Breast epithelium (tissue), 4 donors: ENCODE data around the gene MON1B. TPM values are rescaled to one million over a fixed set of nuclear protein-coding genes. Genes with fewer than 3 reads are reported as not detected.
"Not testable (repeated sequence)": the region's sequence is repeated elsewhere in the genome, so short reads cannot be mapped to it uniquely, and the experiment has no call there.

ENCODE experiments used
- DNase-seq, 2 donors: peaks; one replicate each; pipeline ENCODE4 v3.0.0-alpha.2; 2019; ENCODE audit warnings: low spot score in 2 of 2
- H3K27ac ChIP-seq, 2 donors: fragments of 200-600 bp; sonication (generic) in 1 of 2; one replicate each; pipeline ENCODE4 v1.5.1; 2016 to 2019; ENCODE audit warnings: mild to moderate bottlenecking in 1 of 2
- H3K27me3 ChIP-seq, 2 donors: fragments of 200-600 bp; sonication (generic) in 1 of 2; one replicate each; pipeline versions ENCODE4 v1.5.1 to v1.6.0; 2017 to 2019; ENCODE audit warnings: control low read depth in 1 of 2, mild to moderate bottlenecking in 1 of 2
- H3K36me3 ChIP-seq: fragments of 200-600 bp; one replicate; pipeline ENCODE4 v1.5.1; 2019
- H3K4me1 ChIP-seq, 2 donors: fragments of 200-600 bp; sonication (generic); one replicate each; pipeline ENCODE4 v1.5.1; 2016 to 2019; ENCODE audit warnings: control low read depth in 1 of 2
- H3K4me3 ChIP-seq, 3 donors: fragments of 200-600 bp; sonication (generic); 1 replicate in 2 of 3; 2 replicates in 1 of 3; pipeline ENCODE4 v1.5.1; 2016 to 2019; ENCODE audit warnings: mild to moderate bottlenecking in 3 of 3, moderate library complexity in 2 of 3
- H3K9me3 ChIP-seq, 2 donors: fragments of 200-600 bp; sonication (generic) in 1 of 2; one replicate each; pipeline ENCODE4 v1.5.1; 2016 to 2019; ENCODE audit warnings: control low read depth in 1 of 2
- POLR2A ChIP-seq: fragments of 450-650 bp; IDR thresholded peaks from one replicate; pipeline ENCODE4 v1.6.1; 2016; ENCODE audit warnings: antibody characterized with exemption, mild to moderate bottlenecking, moderate library complexity
- POLR2AphosphoS5 ChIP-seq, 3 donors: sonication (generic); formaldehyde crosslinking; IDR thresholded peaks; one replicate each; pipeline ENCODE4 v1.6.1; 2017; ENCODE audit warnings: antibody characterized with exemption in 3 of 3
- intact Hi-C: fragments of 100-400 bp; cut with DNase I; formaldehyde crosslinking; loops from one replicate; pipeline ENCODE4 v1.15.1; 2023; ENCODE audit warnings: low total_unique reads
- total RNA-seq, 3 donors: library from RNA; depleted of rRNA; stranded (reverse); fragments of >200 nt; gene quantifications; one replicate each; pipeline ENCODE4 v1.1.0, GENCODE V29; 2016
- TF ChIP-seq, protein P1 (sequence below), 3 donors: fragments of 450-650 bp; IDR thresholded peaks; one replicate each; pipeline ENCODE4 v1.5.1; 2016 to 2017; ENCODE audit warnings: antibody characterized with exemption in 3 of 3, mild to moderate bottlenecking in 3 of 3, moderate library complexity in 3 of 3

MON1B gene
- total RNA-seq, 3 donors from 2014 or later = 21.6 to 26.6 (median 22.5) TPM

DNA sequence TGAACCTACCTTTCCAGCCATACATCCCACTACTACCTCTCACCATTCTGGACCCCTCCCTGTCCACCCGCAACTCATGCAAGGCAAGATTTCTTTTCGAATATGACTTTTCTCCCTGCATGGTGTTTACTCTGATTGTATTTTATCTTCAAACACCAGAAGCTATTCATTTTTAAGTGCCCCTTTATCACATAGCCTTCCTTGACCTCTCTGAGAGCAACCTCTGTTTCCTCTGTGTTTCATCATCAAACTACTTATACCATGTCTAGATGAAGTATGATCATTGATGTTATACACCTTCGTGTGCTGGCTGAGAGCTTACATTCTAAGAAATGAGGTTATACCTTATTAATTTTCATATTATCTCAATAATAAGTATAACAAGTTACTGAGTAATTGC, 40.1 kb downstream of the MON1B start:
- no peaks in the 10 kb centered on the region for H3K4me1 ChIP-seq
- H3K27me3 ChIP-seq = peaks cover 0 to 3% of the 10 kb centered on the region in 2 donors
- intact Hi-C loops = no loop called here
- no peaks in the 10 kb centered on the region for H3K9me3 ChIP-seq
- TF ChIP-seq POLR2A = no peak
- TF ChIP-seq POLR2AphosphoS5 (IDR thresholded peaks at IDR 0.05) = no peak
- TF ChIP-seq, protein P1, sequence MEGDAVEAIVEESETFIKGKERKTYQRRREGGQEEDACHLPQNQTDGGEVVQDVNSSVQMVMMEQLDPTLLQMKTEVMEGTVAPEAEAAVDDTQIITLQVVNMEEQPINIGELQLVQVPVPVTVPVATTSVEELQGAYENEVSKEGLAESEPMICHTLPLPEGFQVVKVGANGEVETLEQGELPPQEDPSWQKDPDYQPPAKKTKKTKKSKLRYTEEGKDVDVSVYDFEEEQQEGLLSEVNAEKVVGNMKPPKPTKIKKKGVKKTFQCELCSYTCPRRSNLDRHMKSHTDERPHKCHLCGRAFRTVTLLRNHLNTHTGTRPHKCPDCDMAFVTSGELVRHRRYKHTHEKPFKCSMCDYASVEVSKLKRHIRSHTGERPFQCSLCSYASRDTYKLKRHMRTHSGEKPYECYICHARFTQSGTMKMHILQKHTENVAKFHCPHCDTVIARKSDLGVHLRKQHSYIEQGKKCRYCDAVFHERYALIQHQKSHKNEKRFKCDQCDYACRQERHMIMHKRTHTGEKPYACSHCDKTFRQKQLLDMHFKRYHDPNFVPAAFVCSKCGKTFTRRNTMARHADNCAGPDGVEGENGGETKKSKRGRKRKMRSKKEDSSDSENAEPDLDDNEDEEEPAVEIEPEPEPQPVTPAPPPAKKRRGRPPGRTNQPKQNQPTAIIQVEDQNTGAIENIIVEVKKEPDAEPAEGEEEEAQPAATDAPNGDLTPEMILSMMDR (IDR thresholded peaks at IDR 0.05) = no peak
- H3K27ac ChIP-seq = no peak overlapping the region
- no peaks in the 10 kb centered on the region for H3K36me3 ChIP-seq
- H3K4me3 ChIP-seq = no peak overlapping the region
- no peak for DNase-seq

DNA sequence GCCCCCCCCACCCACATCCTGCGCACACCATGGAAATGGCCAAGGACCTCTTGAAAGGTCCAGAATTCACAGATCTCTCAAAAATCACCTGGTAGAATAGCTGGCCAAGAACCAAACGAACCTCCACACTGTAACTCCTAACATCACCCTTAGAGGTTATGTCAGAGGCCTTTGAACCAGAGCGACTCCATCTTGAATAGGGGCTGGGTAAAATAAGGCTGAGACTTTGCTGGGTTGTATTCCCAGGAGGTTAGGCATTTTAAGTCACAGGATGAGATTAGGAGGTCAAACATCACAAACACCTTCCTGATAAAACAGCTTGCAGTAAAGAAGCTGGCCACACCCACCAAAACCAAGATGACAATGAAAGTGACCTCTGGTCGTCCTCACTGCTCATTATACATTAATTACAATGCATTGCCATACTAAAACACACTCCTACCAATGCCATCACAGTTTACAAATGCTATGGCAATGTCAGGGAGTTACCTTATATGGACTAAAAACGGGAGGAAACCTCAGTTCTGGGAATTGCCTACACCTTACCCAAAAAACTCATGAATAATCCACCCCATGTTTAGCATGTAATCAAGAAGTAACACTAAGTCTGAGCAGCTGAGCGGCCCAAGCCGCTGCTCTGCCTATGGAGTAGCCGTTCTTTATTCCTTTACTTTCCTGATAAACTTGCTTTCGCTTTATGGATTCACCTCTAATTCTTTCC, 43.0 kb downstream of the MON1B start:
- intact Hi-C loops = no loop called here
- H3K27me3 ChIP-seq = peaks cover 0 to 3% of the 10 kb centered on the region in 2 donors
- DNase-seq = no peak
- no peaks in the 10 kb centered on the region for H3K4me1 ChIP-seq
- no peaks in the 10 kb centered on the region for H3K36me3 ChIP-seq
- H3K27ac ChIP-seq = no peak overlapping the region
- H3K4me3 ChIP-seq = no peak overlapping the region
- no peaks in the 10 kb centered on the region for H3K9me3 ChIP-seq
- no peak for TF ChIP-seq POLR2A
- TF ChIP-seq POLR2AphosphoS5 (IDR thresholded peaks at IDR 0.05) = no peak
- TF ChIP-seq, protein P1 (IDR thresholded peaks at IDR 0.05) = no peak

DNA sequence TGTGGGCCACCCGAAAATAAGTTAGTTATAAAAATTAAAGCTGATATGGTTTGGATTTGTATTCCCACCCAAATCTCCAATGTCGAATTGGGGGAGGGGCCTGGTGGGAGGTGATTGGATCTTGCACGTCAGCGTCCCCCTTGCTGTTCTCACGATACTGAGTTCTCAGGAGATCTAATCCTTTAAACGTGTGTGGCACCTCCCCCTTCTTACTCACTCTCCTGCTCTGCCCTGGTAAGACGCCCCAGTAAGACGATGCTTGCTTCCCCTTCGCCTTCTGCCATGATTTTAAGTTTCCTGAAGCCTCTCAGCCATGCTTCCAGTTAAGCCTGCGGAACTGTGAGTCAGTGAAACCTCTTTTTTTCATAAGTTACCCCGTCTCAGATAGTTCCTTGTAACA, 43.6 kb downstream of the MON1B start:
- no peaks in the 10 kb centered on the region for H3K36me3 ChIP-seq
- no peak overlapping the region for H3K27ac ChIP-seq
- no peak overlapping the region for H3K4me3 ChIP-seq
- intact Hi-C loops = loop anchor here (5.0 kb wide), 1 partner anchor 348 kb away; no protein-coding TSS in a partner anchor
- H3K4me1 ChIP-seq = no peaks in the 10 kb centered on the region
- DNase-seq = no peak
- H3K9me3 ChIP-seq = no peaks in the 10 kb centered on the region
- H3K27me3 ChIP-seq = peaks cover 0 to 3% of the 10 kb centered on the region in 2 donors
- TF ChIP-seq POLR2AphosphoS5 (IDR thresholded peaks at IDR 0.05) (no peak), POLR2A (no peak)
- TF ChIP-seq, protein P1 (IDR thresholded peaks at IDR 0.05) = no peak

DNA sequence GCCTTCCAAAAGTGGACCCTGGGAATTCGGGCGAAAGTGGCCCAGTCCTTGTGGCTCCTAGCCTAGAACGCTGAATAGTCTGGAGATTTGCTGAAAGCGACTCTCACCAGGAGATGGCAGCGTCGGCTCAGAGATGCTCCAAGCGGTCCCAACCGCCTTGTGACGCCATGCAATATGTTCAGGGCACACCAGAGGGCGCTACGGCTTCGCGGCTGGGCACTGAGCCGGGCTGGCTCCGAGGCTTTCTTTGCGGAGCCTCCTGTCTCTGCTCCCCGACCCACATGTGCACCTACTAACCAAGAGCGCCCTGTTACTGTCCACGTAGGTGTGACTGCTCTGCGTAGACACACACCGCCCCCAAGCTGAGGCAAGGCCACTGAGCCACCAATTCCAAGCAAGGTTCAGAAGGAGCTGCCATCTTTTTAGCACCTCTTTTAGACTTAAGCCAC, 45.1 kb downstream of the MON1B start:
- intact Hi-C loops = loop anchor here (5.0 kb wide), 1 partner anchor 346 kb away; no protein-coding TSS in a partner anchor
- TF ChIP-seq, protein P1 (IDR thresholded peaks at IDR 0.05) = peak; percentile 97 to 100 (median 100)
- TF ChIP-seq POLR2AphosphoS5 (IDR thresholded peaks at IDR 0.05) (peak in 2 of 3 donors; percentile 31 to 66), POLR2A (no peak)
- H3K4me3 ChIP-seq = peak overlapping the region in 1 of 3 donors; percentile 46
- no peaks in the 10 kb centered on the region for H3K9me3 ChIP-seq
- H3K4me1 ChIP-seq = no peaks in the 10 kb centered on the region
- no peak overlapping the region for H3K27ac ChIP-seq
- no peaks in the 10 kb centered on the region for H3K36me3 ChIP-seq
- peaks cover 0 to 3% of the 10 kb centered on the region in 2 donors for H3K27me3 ChIP-seq
- DNase-seq = peak; percentile 72 to 90

DNA sequence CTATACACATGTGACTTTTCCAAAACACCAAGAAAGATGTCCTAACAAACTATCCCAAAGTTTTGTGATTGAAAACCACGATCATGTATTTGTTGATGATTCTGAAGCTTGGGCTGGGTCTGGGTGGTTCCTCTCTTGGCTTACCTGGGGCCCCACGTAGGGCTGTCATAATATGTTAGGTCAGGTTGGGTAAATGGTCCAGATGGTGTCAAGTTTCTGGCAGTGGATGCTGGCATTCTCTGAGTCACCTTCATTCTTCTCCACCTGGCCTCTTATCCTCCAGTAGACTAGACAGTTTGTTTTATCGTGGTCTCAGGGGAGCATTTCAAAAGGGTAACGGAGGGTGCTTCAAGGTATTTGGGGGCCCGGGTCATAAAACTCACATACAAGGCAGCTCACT, 47.6 kb downstream of the MON1B start:
- Histone ChIP-seq H3K36me3 (no peaks in the 10 kb centered on the region), H3K4me1 (no peaks in the 10 kb centered on the region), H3K27ac (no peak overlapping the region), H3K4me3 (no peak overlapping the region), H3K9me3 (no peaks in the 10 kb centered on the region), H3K27me3 (peaks cover 0 to 3% of the 10 kb centered on the region in 2 donors)
- intact Hi-C loops = loop anchor here (5.0 kb wide), 1 partner anchor 344 kb away; no protein-coding TSS in a partner anchor
- TF ChIP-seq POLR2A (no peak), POLR2AphosphoS5 (IDR thresholded peaks at IDR 0.05) (no peak)
- TF ChIP-seq, protein P1 (IDR thresholded peaks at IDR 0.05) = no peak
- DNase-seq = no peak

DNA sequence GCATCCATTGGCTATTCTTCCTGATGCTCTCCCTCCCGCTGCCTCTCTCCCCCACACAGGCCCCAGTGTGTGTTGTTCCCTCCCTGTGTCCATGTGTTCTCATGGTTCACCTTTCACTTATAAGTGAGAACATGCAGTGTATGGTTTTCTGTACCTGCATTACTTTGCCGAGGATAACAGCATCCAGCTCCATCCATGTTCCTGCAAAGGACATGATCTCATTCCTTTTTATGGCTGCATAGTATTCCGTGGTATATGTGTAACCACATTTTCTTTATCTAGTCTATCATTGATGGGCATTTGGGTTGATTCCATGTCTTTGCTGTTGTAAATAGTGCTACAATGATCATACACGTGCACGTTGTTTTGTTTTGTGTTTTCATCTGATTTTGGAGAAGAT, 51.5 kb downstream of the MON1B start:
- H3K27ac ChIP-seq, H3K27me3 ChIP-seq, intact Hi-C loops, H3K4me3 ChIP-seq, H3K36me3 ChIP-seq, DNase-seq, H3K9me3 ChIP-seq, H3K4me1 ChIP-seq: not testable (repeated sequence)
